Forelimb muscle (tissue), 1 donor: ENCODE measurements around the gene ALOX5AP. TPM values are rescaled to one million over a fixed set of nuclear protein-coding genes. Genes with fewer than 3 reads are reported as not detected.
"Not testable (repeated sequence)": the region's sequence is repeated elsewhere in the genome, so short reads cannot be mapped to it uniquely, and the experiment has no call there.

Experiments
- DNase-seq: peaks from one replicate; pipeline ENCODE4 v3.0.0-alpha.2; 2013; ENCODE audit warnings: low read depth
- polyA plus RNA-seq: library from polyadenylated mRNA; unstranded; fragments of 120-200 nt; gene quantifications from one replicate; pipeline ENCODE4 v1.2.1, GENCODE V29; 2013; ENCODE audit not compliant: insufficient read length

ALOX5AP gene
- polyA plus RNA-seq, 1 donor, result 4.3 TPM

- no peak for DNase-seq
These were observed 2.4 kb downstream of the ALOX5AP start for GRCh38 chr13:30737511-30738337.

- DNase-seq, result no peak
These were observed 3.3 kb downstream of the ALOX5AP start for GRCh38 chr13:30738526-30739236.

GRCh38 chr13:30739237-30739528, 3.8 kb downstream of the ALOX5AP start:
- no peak for DNase-seq

GRCh38 chr13:30739761-30740642, 4.7 kb downstream of the ALOX5AP start:
- no peak for DNase-seq

- DNase-seq, result no peak
These were observed 7.6 kb downstream of the ALOX5AP start for GRCh38 chr13:30742901-30743300.

GRCh38 chr13:30743319-30744055, 8.1 kb downstream of the ALOX5AP start:
- DNase-seq, result no peak

GRCh38 chr13:30744056-30744680, 8.8 kb downstream of the ALOX5AP start:
- no peak for DNase-seq

- no peak for DNase-seq
These were observed 9.3 kb downstream of the ALOX5AP start for GRCh38 chr13:30744681-30745077.

- DNase-seq, result no peak
These were observed 10.8 kb downstream of the ALOX5AP start for GRCh38 chr13:30745906-30746686.

GRCh38 chr13:30746791-30747190, 11.4 kb downstream of the ALOX5AP start:
- no peak for DNase-seq

GRCh38 chr13:30747845-30748244, 12.5 kb downstream of the ALOX5AP start:
- not testable (repeated sequence) for DNase-seq

- no peak for DNase-seq
These were observed 13.4 kb downstream of the ALOX5AP start for GRCh38 chr13:30748717-30749116.

GRCh38 chr13:30750036-30750435, 14.7 kb downstream of the ALOX5AP start:
- no peak for DNase-seq

- DNase-seq, result no peak
These were observed 16.0 kb downstream of the ALOX5AP start for GRCh38 chr13:30751183-30751933.

GRCh38 chr13:30752201-30752797, 17.0 kb downstream of the ALOX5AP start:
- no peak for DNase-seq

GRCh38 chr13:30753030-30753616, 17.8 kb downstream of the ALOX5AP start:
- no peak for DNase-seq

GRCh38 chr13:30755678-30756077, 20.3 kb downstream of the ALOX5AP start:
- no peak for DNase-seq

- no peak for DNase-seq
These were observed 21.8 kb downstream of the ALOX5AP start for GRCh38 chr13:30757026-30757742.
